HepG2 (cell line): ENCODE results near the gene TIMM23. TPM values are rescaled to one million over a fixed set of nuclear protein-coding genes. Genes with fewer than 3 reads are reported as not detected.
A peak's percentile ranks its signal among the peaks of the same experiment; 100 is the strongest.

Source experiments
- CEBPB ChIP-seq: IDR thresholded peaks from 2 replicates; pipeline ENCODE4 v1.6.1; 2011; ENCODE audit warnings: low read depth, low read length, improper control_type of control experiment, borderline replicate concordance
- CEBPG ChIP-seq: IDR thresholded peaks from 2 replicates; pipeline ENCODE4 v1.6.1; 2016
- FOXA1 ChIP-seq, 2 experiments: fragments of 450-650 bp in 1 of 2; sonication (generic) in 1 of 2; formaldehyde crosslinking in 1 of 2; IDR thresholded peaks; 2 replicates each; pipeline versions ENCODE4 v1.4.0 to v1.6.1; 2016 to 2020; ENCODE audit warnings: missing genetic modification reagents in 1 of 2
- HDAC2 ChIP-seq: sonication (generic); formaldehyde crosslinking; IDR thresholded peaks from 2 replicates; pipeline ENCODE4 v1.4.0; 2020; ENCODE audit warnings: missing genetic modification reagents
- JUN ChIP-seq: sonication (generic); formaldehyde crosslinking; IDR thresholded peaks from 2 replicates; pipeline ENCODE4 v1.4.0; 2020; ENCODE audit warnings: mild to moderate bottlenecking, missing genetic modification reagents
- KDM4B ChIP-seq: sonication (generic); formaldehyde crosslinking; IDR thresholded peaks from 2 replicates; pipeline ENCODE4 v1.4.0; 2020; ENCODE audit warnings: missing genetic modification reagents
- MLLT10 ChIP-seq: sonication (generic); formaldehyde crosslinking; IDR thresholded peaks from 2 replicates; pipeline ENCODE4 v1.4.0; 2020; ENCODE audit warnings: missing genetic modification reagents
- NCOR1 ChIP-seq: fragments of 200-600 bp; sonication (generic); IDR thresholded peaks from 2 replicates; pipeline ENCODE4 v1.7.0; 2017; ENCODE audit warnings: antibody characterized with exemption, low read length, borderline replicate concordance
- PAF1 ChIP-seq: IDR thresholded peaks from 2 replicates; pipeline ENCODE4 v1.6.1; 2016; ENCODE audit warnings: missing genetic modification reagents, missing compliant biosample characterization
- PCBP2 ChIP-seq: fragments of 200-400 bp; formaldehyde crosslinking; optimal IDR thresholded peaks from 2 replicates; pipeline ENCODE3; 2018; ENCODE audit warnings: low read length, low read depth; ENCODE audit not compliant: poor library complexity, severe bottlenecking
- PHF5A ChIP-seq: IDR thresholded peaks from one replicate; pipeline ENCODE4 v1.6.1; 2018; ENCODE audit warnings: low read depth, missing genetic modification reagents; ENCODE audit not compliant: unreplicated experiment
- POLR2AphosphoS5 ChIP-seq: IDR thresholded peaks from 2 replicates; pipeline ENCODE4 v1.6.1; 2012; ENCODE audit warnings: low read depth, low read length
- RXRB ChIP-seq: IDR thresholded peaks from 2 replicates; pipeline ENCODE4 v1.6.1; 2016; ENCODE audit warnings: borderline replicate concordance, missing genetic modification reagents, missing compliant biosample characterization
- SOX6 ChIP-seq, 2 experiments: fragments of 450-650 bp in 1 of 2; sonication (generic) in 1 of 2; formaldehyde crosslinking in 1 of 2; IDR thresholded peaks; 2 replicates each; pipeline versions ENCODE4 v1.4.0 to v1.6.1; 2017 to 2020; ENCODE audit warnings: antibody characterized with exemption in 1 of 2, mild to moderate bottlenecking in 1 of 2, missing genetic modification reagents in 1 of 2
- ZNF496 ChIP-seq: sonication (generic); formaldehyde crosslinking; IDR thresholded peaks from 2 replicates; pipeline ENCODE4 v1.8.1; 2023; ENCODE audit warnings: mild to moderate bottlenecking, moderate library complexity, missing genetic modification reagents; ENCODE audit not compliant: insufficient replicate concordance
- ZNF543 ChIP-seq: sonication (generic); formaldehyde crosslinking; IDR thresholded peaks from 2 replicates; pipeline ENCODE4 v1.4.0; 2020; ENCODE audit warnings: mild to moderate bottlenecking, missing genetic modification reagents
- ZNF562 ChIP-seq: sonication (generic); formaldehyde crosslinking; IDR thresholded peaks from 2 replicates; pipeline ENCODE4 v1.8.0; 2022; ENCODE audit warnings: missing genetic modification reagents, borderline replicate concordance
- ZNF569 ChIP-seq: sonication (generic); formaldehyde crosslinking; IDR thresholded peaks from 2 replicates; pipeline ENCODE4 v1.5.0; 2020; ENCODE audit warnings: mild to moderate bottlenecking, missing genetic modification reagents, moderate library complexity, borderline replicate concordance
- ZNF660 ChIP-seq: sonication (generic); formaldehyde crosslinking; IDR thresholded peaks from 2 replicates; pipeline ENCODE4 v1.5.1; 2020; ENCODE audit warnings: mild to moderate bottlenecking, low read depth, missing genetic modification reagents, borderline replicate concordance
- ZSCAN12 ChIP-seq: sonication (generic); formaldehyde crosslinking; IDR thresholded peaks from 2 replicates; pipeline ENCODE4 v1.9.0; 2021; ENCODE audit warnings: mild to moderate bottlenecking, missing genetic modification reagents
- ZSCAN9 ChIP-seq: IDR thresholded peaks from 2 replicates; pipeline ENCODE4 v1.6.1; 2016; ENCODE audit warnings: borderline replicate concordance
- polyA plus RNA-seq, 8 experiments: library from polyadenylated mRNA; depleted of rRNA in 3 of 8; stranded (reverse) in 7 of 8; unstranded in 1 of 8; fragments of >200 nt; fragmentation: Illumina TruSeq in 4 of 8; extraction: Trizol in 4 of 8; gene quantifications; 2 replicates each; pipeline versions ENCODE4 v1.2.1 to v1.2.3, GENCODE V29; 2011 to 2016; ENCODE audit warnings: low read depth in 4 of 8, missing spikeins in 1 of 8, mixed read lengths in 1 of 8; ENCODE audit not compliant: insufficient read depth in 1 of 8
- total RNA-seq, 5 experiments: library from RNA; depleted of rRNA; stranded (reverse); fragments of >200 nt; fragmentation: Illumina TruSeq; extraction: Trizol; gene quantifications; 2 replicates each; pipeline ENCODE4 v1.2.3, GENCODE V29; 2016; ENCODE audit warnings: low read depth in 1 of 5
- TF ChIP-seq, protein P1 (sequence below): sonication (generic); formaldehyde crosslinking; IDR thresholded peaks from 2 replicates; pipeline ENCODE4 v1.4.0; 2020; ENCODE audit warnings: mild to moderate bottlenecking, missing genetic modification reagents
- TF ChIP-seq, protein P2 (sequence below): sonication (generic); formaldehyde crosslinking; IDR thresholded peaks from 2 replicates; pipeline ENCODE4 v1.8.0; 2022; ENCODE audit warnings: mild to moderate bottlenecking, missing genetic modification reagents, moderate library complexity
- TF ChIP-seq, protein P3 (sequence below): sonication (generic); formaldehyde crosslinking; IDR thresholded peaks from 2 replicates; pipeline ENCODE4 v1.4.0; 2020; ENCODE audit warnings: mild to moderate bottlenecking, missing genetic modification reagents

Gene TIMM23
- total and polyA plus RNA-seq, 2 of the 13 experiments (the other 11 are each of a cell fraction or from before 2014, with no cell fraction given): 80.2 to 98.6 TPM

DNA sequence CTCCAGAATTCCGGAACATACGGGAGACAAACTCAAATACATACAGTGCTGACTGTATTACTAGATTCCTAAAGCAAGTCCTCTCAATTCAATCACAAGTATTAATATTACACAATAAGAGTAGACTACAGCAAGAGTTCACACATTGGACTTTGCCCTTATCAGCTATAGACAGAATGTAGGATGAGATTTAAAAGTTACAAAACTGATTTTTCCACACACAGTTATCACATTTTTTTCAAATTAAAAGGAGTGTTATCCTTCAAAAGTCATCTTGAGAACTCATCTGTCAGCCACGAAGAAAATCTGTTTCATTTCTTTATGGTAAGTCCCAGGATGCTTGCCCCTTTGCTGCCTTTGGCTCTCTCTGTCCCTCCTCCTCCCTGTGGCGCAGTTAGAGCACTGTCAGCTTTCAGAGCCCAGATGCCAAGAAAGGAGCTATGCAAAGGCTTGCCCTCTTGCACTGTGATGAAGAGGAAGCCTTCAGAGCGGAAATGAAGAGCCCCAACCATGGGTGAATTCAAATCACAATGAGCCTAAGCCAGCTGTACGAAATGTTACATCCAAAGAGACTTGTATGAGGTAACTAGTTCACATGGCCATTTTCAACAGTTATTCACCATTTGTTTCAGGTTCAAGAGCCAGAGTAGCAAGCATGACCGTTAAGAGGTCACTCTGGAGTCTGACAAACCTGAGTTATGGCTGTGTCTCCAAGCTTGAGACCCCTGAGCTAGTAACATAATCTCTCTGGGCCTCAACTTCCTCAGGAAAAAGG, 47.5 kb downstream of the TIMM23 start (continued):
- TF ChIP-seq, protein P1, sequence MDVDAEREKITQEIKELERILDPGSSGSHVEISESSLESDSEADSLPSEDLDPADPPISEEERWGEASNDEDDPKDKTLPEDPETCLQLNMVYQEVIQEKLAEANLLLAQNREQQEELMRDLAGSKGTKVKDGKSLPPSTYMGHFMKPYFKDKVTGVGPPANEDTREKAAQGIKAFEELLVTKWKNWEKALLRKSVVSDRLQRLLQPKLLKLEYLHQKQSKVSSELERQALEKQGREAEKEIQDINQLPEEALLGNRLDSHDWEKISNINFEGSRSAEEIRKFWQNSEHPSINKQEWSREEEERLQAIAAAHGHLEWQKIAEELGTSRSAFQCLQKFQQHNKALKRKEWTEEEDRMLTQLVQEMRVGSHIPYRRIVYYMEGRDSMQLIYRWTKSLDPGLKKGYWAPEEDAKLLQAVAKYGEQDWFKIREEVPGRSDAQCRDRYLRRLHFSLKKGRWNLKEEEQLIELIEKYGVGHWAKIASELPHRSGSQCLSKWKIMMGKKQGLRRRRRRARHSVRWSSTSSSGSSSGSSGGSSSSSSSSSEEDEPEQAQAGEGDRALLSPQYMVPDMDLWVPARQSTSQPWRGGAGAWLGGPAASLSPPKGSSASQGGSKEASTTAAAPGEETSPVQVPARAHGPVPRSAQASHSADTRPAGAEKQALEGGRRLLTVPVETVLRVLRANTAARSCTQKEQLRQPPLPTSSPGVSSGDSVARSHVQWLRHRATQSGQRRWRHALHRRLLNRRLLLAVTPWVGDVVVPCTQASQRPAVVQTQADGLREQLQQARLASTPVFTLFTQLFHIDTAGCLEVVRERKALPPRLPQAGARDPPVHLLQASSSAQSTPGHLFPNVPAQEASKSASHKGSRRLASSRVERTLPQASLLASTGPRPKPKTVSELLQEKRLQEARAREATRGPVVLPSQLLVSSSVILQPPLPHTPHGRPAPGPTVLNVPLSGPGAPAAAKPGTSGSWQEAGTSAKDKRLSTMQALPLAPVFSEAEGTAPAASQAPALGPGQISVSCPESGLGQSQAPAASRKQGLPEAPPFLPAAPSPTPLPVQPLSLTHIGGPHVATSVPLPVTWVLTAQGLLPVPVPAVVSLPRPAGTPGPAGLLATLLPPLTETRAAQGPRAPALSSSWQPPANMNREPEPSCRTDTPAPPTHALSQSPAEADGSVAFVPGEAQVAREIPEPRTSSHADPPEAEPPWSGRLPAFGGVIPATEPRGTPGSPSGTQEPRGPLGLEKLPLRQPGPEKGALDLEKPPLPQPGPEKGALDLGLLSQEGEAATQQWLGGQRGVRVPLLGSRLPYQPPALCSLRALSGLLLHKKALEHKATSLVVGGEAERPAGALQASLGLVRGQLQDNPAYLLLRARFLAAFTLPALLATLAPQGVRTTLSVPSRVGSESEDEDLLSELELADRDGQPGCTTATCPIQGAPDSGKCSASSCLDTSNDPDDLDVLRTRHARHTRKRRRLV (CRISPR knock-in tag): no peak
- no peak for TF ChIP-seq PCBP2
- TF ChIP-seq RXRB (CRISPR knock-in tag): peak; percentile 7; the same call in 1 of the 2 replicates
- TF ChIP-seq ZNF496 (CRISPR knock-in tag): no peak
- no peak for TF ChIP-seq ZNF562 (CRISPR knock-in tag)
- no peak for TF ChIP-seq ZSCAN9 (CRISPR knock-in tag)
- TF ChIP-seq ZNF660 (CRISPR knock-in tag): no peak
- no peak for TF ChIP-seq ZNF543 (CRISPR knock-in tag)
- TF ChIP-seq FOXA1 (IDR thresholded peaks at IDR 0.05): no peak
- TF ChIP-seq FOXA1 (CRISPR knock-in tag; IDR thresholded peaks at IDR 0.05): no peak
- TF ChIP-seq, protein P2, sequence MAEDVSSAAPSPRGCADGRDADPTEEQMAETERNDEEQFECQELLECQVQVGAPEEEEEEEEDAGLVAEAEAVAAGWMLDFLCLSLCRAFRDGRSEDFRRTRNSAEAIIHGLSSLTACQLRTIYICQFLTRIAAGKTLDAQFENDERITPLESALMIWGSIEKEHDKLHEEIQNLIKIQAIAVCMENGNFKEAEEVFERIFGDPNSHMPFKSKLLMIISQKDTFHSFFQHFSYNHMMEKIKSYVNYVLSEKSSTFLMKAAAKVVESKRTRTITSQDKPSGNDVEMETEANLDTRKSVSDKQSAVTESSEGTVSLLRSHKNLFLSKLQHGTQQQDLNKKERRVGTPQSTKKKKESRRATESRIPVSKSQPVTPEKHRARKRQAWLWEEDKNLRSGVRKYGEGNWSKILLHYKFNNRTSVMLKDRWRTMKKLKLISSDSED (CRISPR knock-in tag): no peak
- TF ChIP-seq MLLT10 (CRISPR knock-in tag): peak; percentile 88
- TF ChIP-seq PHF5A: no peak
- no peak for TF ChIP-seq ZNF569 (CRISPR knock-in tag)
- TF ChIP-seq ZSCAN12 (CRISPR knock-in tag): no peak
- TF ChIP-seq JUN (CRISPR knock-in tag): no peak
- TF ChIP-seq KDM4B (CRISPR knock-in tag): no peak
- peak; percentile 80 for TF ChIP-seq NCOR1
- no peak for TF ChIP-seq HDAC2 (CRISPR knock-in tag)
- TF ChIP-seq PAF1 (CRISPR knock-in tag): peak; percentile 65; the same call in 1 of the 2 replicates
- TF ChIP-seq, protein P3, sequence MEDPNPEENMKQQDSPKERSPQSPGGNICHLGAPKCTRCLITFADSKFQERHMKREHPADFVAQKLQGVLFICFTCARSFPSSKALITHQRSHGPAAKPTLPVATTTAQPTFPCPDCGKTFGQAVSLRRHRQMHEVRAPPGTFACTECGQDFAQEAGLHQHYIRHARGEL (CRISPR knock-in tag): no peak
- TF ChIP-seq CEBPB: peak; percentile 91
- TF ChIP-seq POLR2AphosphoS5: peak; percentile 47
- TF ChIP-seq CEBPG (CRISPR knock-in tag): peak; percentile 61; the same call in 1 of the 2 replicates
- no peak for TF ChIP-seq SOX6 (IDR thresholded peaks at IDR 0.05)
- TF ChIP-seq SOX6 (CRISPR knock-in tag; IDR thresholded peaks at IDR 0.05): 0 out of 2 replicates have a peak, but pooled peaks have one; percentile 11
